ENCODE results near the gene SYNRG. TPM values are rescaled to one million over a fixed set of nuclear protein-coding genes. Genes with fewer than 3 reads are reported as not detected.

SYNRG gene
- total RNA-seq, 2 experiments from 2014 or later: 106 to 113 TPM

GRCh38 chr17:37488009-37488604, 121.1 kb downstream of the SYNRG start:
- Mint-ChIP-seq H3K9me3 (no peaks in the 10 kb centered on the region), H3K27me3 (no peaks in the 10 kb centered on the region), H3K4me3 (peak overlapping the region; percentile 91), H3K4me1 (peaks cover 44% of the 10 kb centered on the region), H3K27ac (peak overlapping the region; percentile 76), H3K36me3 (ENCODE audit: low read depth) (peaks cover 6% of the 10 kb centered on the region)
- ChIA-PET CTCF (interaction anchor here (0.8 to 1.1 kb wide), 2 partner anchors 38 to 115 kb away, joined by 3 to 4 read pairs; no protein-coding TSS in a partner anchor), POLR2A (interaction anchor here (0.6 to 2.3 kb wide), 11 partner anchors 8 to 152 kb away, joined by 3 to 15 read pairs (median 3); partner anchors contain the start of genes ACACA, SYNRG and TADA2A)
- no peak for DNase-seq

- ChIA-PET POLR2A (interaction anchor here (1.4 kb wide), 1 partner anchor 9 kb away, joined by 4 read pairs; no protein-coding TSS in a partner anchor), CTCF (no interaction called here)
- no peaks in the 10 kb centered on the region for H3K9me3 Mint-ChIP-seq
- H3K4me1 Mint-ChIP-seq: peaks cover 37% of the 10 kb centered on the region
- peaks cover 10% of the 10 kb centered on the region for H3K36me3 Mint-ChIP-seq (ENCODE audit: low read depth)
- no peak overlapping the region for H3K4me3 Mint-ChIP-seq
- no peak for DNase-seq
- no peak overlapping the region for H3K27ac Mint-ChIP-seq
- H3K27me3 Mint-ChIP-seq: no peaks in the 10 kb centered on the region
These were observed 123.2 kb downstream of the SYNRG start for GRCh38 chr17:37485938-37486570.

GRCh38 chr17:37483311-37484039, 125.7 kb downstream of the SYNRG start:
- H3K9me3 Mint-ChIP-seq: no peaks in the 10 kb centered on the region
- no peak overlapping the region for H3K4me3 Mint-ChIP-seq
- no peaks in the 10 kb centered on the region for H3K27me3 Mint-ChIP-seq
- ChIA-PET CTCF (interaction anchor here (0.9 kb wide), 1 partner anchor 25 kb away, joined by 3 read pairs; no protein-coding TSS in a partner anchor), POLR2A (interaction anchor here (1.0 to 1.5 kb wide), 2 partner anchors 8 to 76 kb away, joined by 3 to 4 read pairs; partner anchors contain the start of genes ACACA and TADA2A)
- H3K36me3 Mint-ChIP-seq (ENCODE audit: low read depth): peaks cover 27% of the 10 kb centered on the region
- peaks cover 21% of the 10 kb centered on the region for H3K4me1 Mint-ChIP-seq
- no peak overlapping the region for H3K27ac Mint-ChIP-seq
- no peak for DNase-seq

- no peak overlapping the region for H3K27ac Mint-ChIP-seq
- no peak for DNase-seq
- no peak overlapping the region for H3K4me3 Mint-ChIP-seq
- no peaks in the 10 kb centered on the region for H3K27me3 Mint-ChIP-seq
- ChIA-PET CTCF (interaction anchor here (1.2 kb wide), 1 partner anchor 108 kb away, joined by 3 read pairs; no protein-coding TSS in a partner anchor), POLR2A (interaction anchor here (1.5 to 1.6 kb wide), 2 partner anchors 10 to 51 kb away, joined by 4 to 5 read pairs; no protein-coding TSS in a partner anchor)
- no peaks in the 10 kb centered on the region for H3K9me3 Mint-ChIP-seq
- H3K4me1 Mint-ChIP-seq: peaks cover 14% of the 10 kb centered on the region
- H3K36me3 Mint-ChIP-seq (ENCODE audit: low read depth): peaks cover 41% of the 10 kb centered on the region
These were observed 128.1 kb downstream of the SYNRG start for GRCh38 chr17:37481001-37481665.

- POLR2A ChIA-PET: interaction anchor here (0.7 to 1.6 kb wide), 4 partner anchors 8 to 50 kb away, joined by 3 to 5 read pairs (median 4); partner anchors contain the start of gene DUSP14
- CTCF ChIA-PET: no interaction called here
- DNase-seq: no peak
- H3K9me3 Mint-ChIP-seq: no peaks in the 10 kb centered on the region
- H3K4me1 Mint-ChIP-seq: peaks cover 14% of the 10 kb centered on the region
- no peak overlapping the region for H3K27ac Mint-ChIP-seq
- no peak overlapping the region for H3K4me3 Mint-ChIP-seq
- H3K36me3 Mint-ChIP-seq (ENCODE audit: low read depth): peaks cover 46% of the 10 kb centered on the region
- no peaks in the 10 kb centered on the region for H3K27me3 Mint-ChIP-seq
These were observed 128.8 kb downstream of the SYNRG start for GRCh38 chr17:37480427-37480826.

GRCh38 chr17:37479025-37479424, 130.2 kb downstream of the SYNRG start:
- Mint-ChIP-seq H3K4me3 (no peak overlapping the region), H3K27me3 (no peaks in the 10 kb centered on the region), H3K9me3 (no peaks in the 10 kb centered on the region), H3K36me3 (ENCODE audit: low read depth) (peaks cover 56% of the 10 kb centered on the region), H3K4me1 (peaks cover 14% of the 10 kb centered on the region), H3K27ac (no peak overlapping the region)
- POLR2A ChIA-PET: no interaction called here
- no peak for DNase-seq
- CTCF ChIA-PET: no interaction called here

- H3K4me1 Mint-ChIP-seq: peaks cover 6% of the 10 kb centered on the region
- H3K27ac Mint-ChIP-seq: no peak overlapping the region
- CTCF ChIA-PET: no interaction called here
- POLR2A ChIA-PET: no interaction called here
- no peak overlapping the region for H3K4me3 Mint-ChIP-seq
- H3K27me3 Mint-ChIP-seq: no peaks in the 10 kb centered on the region
- H3K36me3 Mint-ChIP-seq (ENCODE audit: low read depth): peaks cover 60% of the 10 kb centered on the region
- no peak for DNase-seq
- H3K9me3 Mint-ChIP-seq: no peaks in the 10 kb centered on the region
These were observed 131.0 kb downstream of the SYNRG start for GRCh38 chr17:37478187-37478586.

GRCh38 chr17:37476431-37477120, 132.6 kb downstream of the SYNRG start:
- H3K4me3 Mint-ChIP-seq: no peak overlapping the region
- no peak overlapping the region for H3K27ac Mint-ChIP-seq
- H3K27me3 Mint-ChIP-seq: no peaks in the 10 kb centered on the region
- peaks cover 68% of the 10 kb centered on the region for H3K36me3 Mint-ChIP-seq (ENCODE audit: low read depth)
- CTCF ChIA-PET: interaction anchor here (0.7 to 0.8 kb wide), 2 partner anchors 294 to 1988 kb away, joined by 3 to 4 read pairs; no protein-coding TSS in a partner anchor
- H3K9me3 Mint-ChIP-seq: no peaks in the 10 kb centered on the region
- DNase-seq: no peak
- POLR2A ChIA-PET: interaction anchor here (0.7 to 1.4 kb wide), 3 partner anchors 10 to 1348 kb away, joined by 3 to 5 read pairs (median 4); no protein-coding TSS in a partner anchor
- no peaks in the 10 kb centered on the region for H3K4me1 Mint-ChIP-seq

GRCh38 chr17:37475731-37476420, 133.3 kb downstream of the SYNRG start:
- Mint-ChIP-seq H3K27ac (no peak overlapping the region), H3K4me3 (no peak overlapping the region), H3K36me3 (ENCODE audit: low read depth) (peaks cover 67% of the 10 kb centered on the region), H3K4me1 (no peaks in the 10 kb centered on the region), H3K27me3 (no peaks in the 10 kb centered on the region), H3K9me3 (no peaks in the 10 kb centered on the region)
- CTCF ChIA-PET: no interaction called here
- no peak for DNase-seq
- POLR2A ChIA-PET: no interaction called here

GRCh38 chr17:37470181-37470580, 139.0 kb downstream of the SYNRG start:
- no peak for DNase-seq
- peaks cover 67% of the 10 kb centered on the region for H3K36me3 Mint-ChIP-seq (ENCODE audit: low read depth)
- H3K9me3 Mint-ChIP-seq: no peaks in the 10 kb centered on the region
- H3K27me3 Mint-ChIP-seq: no peaks in the 10 kb centered on the region
- H3K4me3 Mint-ChIP-seq: no peak overlapping the region
- POLR2A ChIA-PET: no interaction called here
- H3K4me1 Mint-ChIP-seq: peaks cover 12% of the 10 kb centered on the region
- H3K27ac Mint-ChIP-seq: no peak overlapping the region
- CTCF ChIA-PET: no interaction called here

GRCh38 chr17:37466471-37466870, 142.7 kb downstream of the SYNRG start:
- no peaks in the 10 kb centered on the region for H3K27me3 Mint-ChIP-seq
- peaks cover 60% of the 10 kb centered on the region for H3K36me3 Mint-ChIP-seq (ENCODE audit: low read depth)
- POLR2A ChIA-PET: interaction anchor here (1.9 kb wide), 1 partner anchor 36 kb away, joined by 4 read pairs; no protein-coding TSS in a partner anchor
- CTCF ChIA-PET: no interaction called here
- H3K4me3 Mint-ChIP-seq: no peak overlapping the region
- DNase-seq: no peak
- H3K4me1 Mint-ChIP-seq: peaks cover 19% of the 10 kb centered on the region
- no peaks in the 10 kb centered on the region for H3K9me3 Mint-ChIP-seq
- peak overlapping the region; percentile 71 for H3K27ac Mint-ChIP-seq
